Choroid plexus epithelial cell (primary cell): ENCODE data around the gene PLA2G2D.

Source experiments
- DNase-seq: peaks from one replicate; pipeline ENCODE4 v3.0.0-alpha.2; 2010; ENCODE audit warnings: low read depth
- H3K4me3 ChIP-seq: 2 replicates; pipeline ENCODE4 v1.5.1; 2011; ENCODE audit warnings: low read depth, mild to moderate bottlenecking, control low read depth, low read length, moderate library complexity
- CTCF ChIP-seq: conservative IDR thresholded peaks from 2 replicates; pipeline ENCODE4 v1.5.1; 2011; ENCODE audit warnings: low read depth, mild to moderate bottlenecking, control low read depth, inconsistent platforms, low read length, moderate library complexity

PLA2G2D gene

GRCh38 chr1:20080441-20081352 lies 38.6 kb downstream of the PLA2G2D start:
- no peak for TF ChIP-seq CTCF
- DNase-seq: no peak
- no peak overlapping the region for H3K4me3 ChIP-seq

GRCh38 chr1:20079661-20080305 lies 39.6 kb downstream of the PLA2G2D start:
- TF ChIP-seq CTCF: no peak
- H3K4me3 ChIP-seq: no peak overlapping the region
- no peak for DNase-seq

DNA sequence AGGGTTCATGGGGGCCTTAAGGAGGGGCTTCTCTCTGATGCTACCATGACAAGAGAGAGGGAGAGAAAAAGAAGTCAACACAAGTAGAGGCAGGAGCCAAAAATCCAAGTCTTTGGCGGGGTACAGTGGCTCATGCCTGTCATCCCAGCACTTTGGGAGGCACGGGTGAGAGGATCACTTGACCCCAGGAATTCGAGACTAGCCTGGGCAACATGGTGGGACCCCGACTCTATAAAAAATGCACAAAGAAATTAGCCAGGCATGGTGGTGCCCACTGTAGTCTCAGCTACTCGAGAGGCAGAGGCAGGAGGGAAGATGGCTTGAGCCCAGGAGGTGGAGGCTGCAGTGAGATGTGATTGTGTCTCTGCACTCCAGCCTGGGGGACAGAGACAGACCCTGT lies 40.6 kb downstream of the PLA2G2D start:
- DNase-seq: no peak
- no peak for TF ChIP-seq CTCF
- no peak overlapping the region for H3K4me3 ChIP-seq

DNA sequence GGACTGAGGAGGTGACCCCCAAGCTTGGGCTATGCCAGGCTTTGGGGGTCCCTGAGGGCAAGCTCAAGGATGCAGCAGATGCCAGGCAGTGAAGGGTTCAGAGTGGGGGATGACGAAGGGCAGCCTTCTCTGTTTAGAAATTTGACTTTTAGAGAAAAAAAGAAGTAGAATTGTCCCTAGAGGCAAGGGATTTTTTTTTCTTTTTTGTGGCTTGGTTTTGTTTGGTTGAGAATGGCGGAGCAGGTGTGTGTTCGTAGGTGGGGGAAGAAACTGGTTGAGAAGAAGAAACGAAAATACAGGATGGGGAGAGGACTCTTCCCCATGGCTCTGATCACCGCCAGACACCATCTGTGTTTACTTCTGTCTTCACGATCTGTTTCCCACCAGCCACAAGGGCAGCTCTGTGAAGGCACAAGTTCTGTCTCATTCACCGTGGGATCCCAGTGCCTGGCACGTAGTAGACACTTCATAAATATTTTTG lies 41.1 kb downstream of the PLA2G2D start:
- H3K4me3 ChIP-seq: no peak overlapping the region
- DNase-seq: no peak
- no peak for TF ChIP-seq CTCF

DNA sequence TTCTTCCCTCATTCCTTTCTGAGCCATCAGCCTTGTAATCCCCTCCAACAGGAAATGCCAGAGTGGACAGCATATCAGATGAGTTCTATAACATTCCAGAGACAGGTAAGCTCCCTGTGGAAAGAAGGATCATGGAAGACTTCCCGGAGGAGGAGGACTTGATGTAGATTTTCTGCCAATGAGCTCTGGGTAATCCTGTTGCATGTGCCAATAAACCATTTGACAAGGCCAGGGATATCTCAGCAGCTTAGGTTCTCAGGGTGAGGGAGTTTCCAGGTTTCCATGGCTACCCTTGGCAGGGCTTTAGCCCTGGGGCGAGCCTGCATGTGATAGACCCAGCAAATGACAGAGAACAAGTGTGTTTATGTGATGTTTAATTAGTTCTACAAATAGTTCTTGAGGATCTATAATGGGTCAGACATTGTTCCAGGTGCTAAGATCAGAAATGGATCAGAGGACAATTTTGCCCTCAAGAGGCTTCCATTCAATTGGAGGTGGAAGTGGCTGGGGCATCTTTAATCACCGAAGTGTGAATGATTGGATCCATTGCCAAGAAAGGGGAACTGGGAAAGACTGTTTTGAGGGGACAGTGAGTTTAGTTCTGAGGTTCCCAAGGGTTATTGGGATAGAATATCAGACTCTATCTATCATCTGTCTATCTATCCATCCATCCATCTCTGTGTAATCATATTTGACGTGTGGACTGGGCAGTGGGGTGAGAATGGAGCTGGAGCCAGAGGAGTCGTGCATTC lies 42.5 kb downstream of the PLA2G2D start:
- DNase-seq: no peak
- no peak for TF ChIP-seq CTCF
- H3K4me3 ChIP-seq: no peak overlapping the region

GRCh38 chr1:20076223-20076622 lies 43.1 kb downstream of the PLA2G2D start:
- no peak overlapping the region for H3K4me3 ChIP-seq
- no peak for TF ChIP-seq CTCF
- no peak for DNase-seq
